Measurements from ENCODE around the gene EXT2. TPM values are rescaled to one million over a fixed set of nuclear protein-coding genes. Genes with fewer than 3 reads are reported as not detected.

EXT2 gene
- total RNA-seq, 2 donors from 2014 or later, result 76.5 to 96.7 TPM

DNA sequence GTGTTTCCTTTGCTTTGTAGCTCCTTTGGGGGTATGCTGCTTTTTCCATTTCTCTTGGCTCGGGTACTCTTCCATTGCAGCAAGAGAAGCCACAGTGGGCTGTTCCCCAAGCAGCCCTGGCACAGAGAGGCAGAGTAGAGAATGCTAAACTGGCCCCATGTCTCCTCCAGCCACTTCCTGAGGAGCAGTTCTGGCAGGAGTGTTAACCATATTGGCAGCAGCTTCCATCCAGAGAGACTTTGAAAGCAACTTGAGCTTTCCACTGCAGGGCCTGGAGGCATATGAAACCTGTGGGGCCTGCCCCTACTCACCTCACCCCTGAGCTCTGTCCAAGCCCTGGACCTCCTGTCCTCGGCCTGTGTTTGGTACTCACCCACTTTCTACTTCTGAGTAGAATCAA is 152.6 kb downstream of the EXT2 start:
- intact Hi-C loops (cut with DNase I), result no loop called here
- whole genome bisulfite sequencing, result 89% methylated on average over 2 of the region's 2 CpGs
- DNase-seq (ENCODE audit: low spot score), result no peak
- no peak overlapping the region for H3K4me3 ChIP-seq
- peaks cover 0 to 5% of the 10 kb centered on the region in 2 donors for H3K36me3 ChIP-seq
- no peaks in the 10 kb centered on the region for H3K27me3 ChIP-seq (replicated peaks; ENCODE audit: insufficient read depth)
- TF ChIP-seq POLR2A (IDR thresholded peaks at IDR 0.05), result no peak
- TF ChIP-seq, protein P1, sequence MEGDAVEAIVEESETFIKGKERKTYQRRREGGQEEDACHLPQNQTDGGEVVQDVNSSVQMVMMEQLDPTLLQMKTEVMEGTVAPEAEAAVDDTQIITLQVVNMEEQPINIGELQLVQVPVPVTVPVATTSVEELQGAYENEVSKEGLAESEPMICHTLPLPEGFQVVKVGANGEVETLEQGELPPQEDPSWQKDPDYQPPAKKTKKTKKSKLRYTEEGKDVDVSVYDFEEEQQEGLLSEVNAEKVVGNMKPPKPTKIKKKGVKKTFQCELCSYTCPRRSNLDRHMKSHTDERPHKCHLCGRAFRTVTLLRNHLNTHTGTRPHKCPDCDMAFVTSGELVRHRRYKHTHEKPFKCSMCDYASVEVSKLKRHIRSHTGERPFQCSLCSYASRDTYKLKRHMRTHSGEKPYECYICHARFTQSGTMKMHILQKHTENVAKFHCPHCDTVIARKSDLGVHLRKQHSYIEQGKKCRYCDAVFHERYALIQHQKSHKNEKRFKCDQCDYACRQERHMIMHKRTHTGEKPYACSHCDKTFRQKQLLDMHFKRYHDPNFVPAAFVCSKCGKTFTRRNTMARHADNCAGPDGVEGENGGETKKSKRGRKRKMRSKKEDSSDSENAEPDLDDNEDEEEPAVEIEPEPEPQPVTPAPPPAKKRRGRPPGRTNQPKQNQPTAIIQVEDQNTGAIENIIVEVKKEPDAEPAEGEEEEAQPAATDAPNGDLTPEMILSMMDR (IDR thresholded peaks at IDR 0.05), result no peak
- TF ChIP-seq POLR2AphosphoS5 (IDR thresholded peaks at IDR 0.05), result no peak
- no peaks in the 10 kb centered on the region for H3K9me3 ChIP-seq
- H3K4me1 ChIP-seq (replicated peaks), result no peaks in the 10 kb centered on the region
- no peak overlapping the region for H3K27ac ChIP-seq

DNA sequence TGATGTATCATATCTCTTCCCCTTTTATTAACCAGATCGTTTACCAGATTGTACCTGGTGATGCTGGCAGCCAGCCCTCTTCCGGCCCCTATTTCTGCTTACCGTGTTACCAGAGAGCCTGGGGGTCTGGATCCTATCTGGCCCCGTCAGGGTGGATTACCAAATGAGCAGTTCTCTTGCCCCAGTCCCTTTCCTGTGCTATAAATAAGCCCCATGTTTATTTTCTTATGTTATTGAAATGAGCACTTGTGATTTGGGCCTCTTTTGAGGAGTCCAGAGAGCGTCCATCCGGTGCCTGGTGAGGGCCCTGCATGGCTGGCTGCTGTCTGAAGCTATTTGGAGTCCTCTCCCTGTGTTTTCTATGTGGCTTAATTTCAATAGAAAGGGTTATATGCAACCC is 154.9 kb downstream of the EXT2 start:
- no peaks in the 10 kb centered on the region for H3K27me3 ChIP-seq (replicated peaks; ENCODE audit: insufficient read depth)
- no peaks in the 10 kb centered on the region for H3K9me3 ChIP-seq
- H3K4me3 ChIP-seq, result no peak overlapping the region
- no peak for DNase-seq (ENCODE audit: low spot score)
- H3K4me1 ChIP-seq (replicated peaks), result no peaks in the 10 kb centered on the region
- TF ChIP-seq POLR2A (IDR thresholded peaks at IDR 0.05), result no peak
- TF ChIP-seq POLR2AphosphoS5 (IDR thresholded peaks at IDR 0.05), result no peak
- TF ChIP-seq, protein P1 (IDR thresholded peaks at IDR 0.05), result no peak
- WGBS, result 77% methylated on average over 6 of the region's 6 CpGs
- no peak overlapping the region for H3K27ac ChIP-seq
- no peaks in the 10 kb centered on the region for H3K36me3 ChIP-seq
- intact Hi-C loops (cut with DNase I), result no loop called here

DNA sequence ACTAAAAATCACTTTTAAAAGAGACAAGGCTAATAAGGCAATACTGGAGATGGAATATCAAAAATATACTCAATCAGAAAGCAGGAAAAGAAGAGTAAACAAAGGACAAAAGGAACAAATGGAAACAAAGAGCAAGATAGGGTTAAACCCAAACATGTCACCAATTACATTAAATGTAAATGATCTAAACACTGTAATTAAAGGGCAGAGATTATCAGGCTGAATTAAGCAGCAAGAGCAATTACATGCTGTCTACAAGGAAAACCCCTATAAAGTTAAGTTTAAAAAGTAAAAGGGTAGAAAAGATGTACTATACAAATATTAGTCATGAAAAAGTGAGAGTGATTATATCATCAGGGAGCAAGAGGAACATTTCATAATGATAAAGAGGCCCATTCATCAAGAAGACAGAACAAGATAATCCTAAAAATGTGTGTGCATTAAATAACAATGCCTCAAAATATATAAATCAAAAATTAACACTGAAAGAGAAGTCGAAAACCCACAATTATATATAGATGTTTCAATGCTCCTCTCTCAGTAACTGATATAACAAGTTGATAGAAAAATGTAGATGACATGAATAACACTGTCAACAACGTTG is 157.6 kb downstream of the EXT2 start:
- Histone ChIP-seq H3K27ac (no peak overlapping the region), H3K27me3 (replicated peaks; ENCODE audit: insufficient read depth) (no peaks in the 10 kb centered on the region), H3K4me1 (replicated peaks) (no peaks in the 10 kb centered on the region), H3K36me3 (no peaks in the 10 kb centered on the region), H3K9me3 (no peaks in the 10 kb centered on the region), H3K4me3 (no peak overlapping the region)
- TF ChIP-seq, protein P1 (IDR thresholded peaks at IDR 0.05), result no peak
- TF ChIP-seq POLR2A (IDR thresholded peaks at IDR 0.05) (no peak), POLR2AphosphoS5 (IDR thresholded peaks at IDR 0.05) (no peak)
- intact Hi-C loops (cut with DNase I), result no loop called here
- no peak for DNase-seq (ENCODE audit: low spot score)
- 95% methylated on average over 2 of the region's 2 CpGs for WGBS

DNA sequence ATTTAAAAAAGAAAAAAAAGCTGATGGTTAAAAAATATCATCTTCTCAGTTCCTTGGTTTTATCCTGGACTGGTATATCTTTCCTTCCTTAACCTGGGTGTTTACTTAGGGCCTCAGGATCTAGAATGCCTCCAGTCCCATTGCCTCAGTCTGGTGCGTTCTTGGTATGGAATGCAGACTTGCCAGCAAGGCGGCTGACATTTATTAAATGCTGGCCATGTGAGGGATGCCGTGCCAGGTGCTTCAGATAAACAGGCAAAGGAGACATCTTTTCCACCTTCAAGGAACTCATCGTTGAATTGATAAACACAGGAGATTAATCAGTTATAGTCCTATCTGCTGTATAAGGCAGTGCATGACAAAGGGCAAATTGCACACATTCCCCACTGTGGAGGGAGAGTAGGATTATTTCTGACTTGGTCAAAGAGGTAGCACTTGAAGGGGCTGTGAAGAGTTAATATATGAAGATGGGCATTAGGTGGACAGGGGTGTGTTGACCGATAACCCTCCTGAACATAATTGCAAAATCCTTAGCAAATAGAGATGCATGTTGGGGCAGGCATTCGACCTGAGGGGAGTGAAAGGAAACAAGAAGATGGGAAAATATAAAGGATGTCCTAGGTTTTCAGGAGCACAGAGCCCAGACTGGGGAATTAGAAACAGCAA is 160.1 kb downstream of the EXT2 start:
- WGBS, result 40% methylated on average over 6 of the region's 6 CpGs
- Histone ChIP-seq H3K36me3 (no peaks in the 10 kb centered on the region), H3K27ac (no peak overlapping the region), H3K9me3 (no peaks in the 10 kb centered on the region), H3K4me1 (replicated peaks) (no peaks in the 10 kb centered on the region), H3K4me3 (no peak overlapping the region), H3K27me3 (replicated peaks; ENCODE audit: insufficient read depth) (no peaks in the 10 kb centered on the region)
- intact Hi-C loops (cut with DNase I), result no loop called here
- DNase-seq (ENCODE audit: low spot score), result no peak
- TF ChIP-seq POLR2A (IDR thresholded peaks at IDR 0.05) (no peak), POLR2AphosphoS5 (IDR thresholded peaks at IDR 0.05) (no peak)
- TF ChIP-seq, protein P1 (IDR thresholded peaks at IDR 0.05), result no peak
